ENCODE results near the gene ZNF117. TPM values are rescaled to one million over a fixed set of nuclear protein-coding genes. Genes with fewer than 3 reads are reported as not detected.
"Not testable (repeated sequence)": the region's sequence is repeated elsewhere in the genome, so short reads cannot be mapped to it uniquely, and the experiment has no call there.

Gene ZNF117
- total and polyA plus RNA-seq, 2 donors (not counting 1 experiment from before 2014, with no cell fraction given): 2.8 to 6.3 TPM

DNA sequence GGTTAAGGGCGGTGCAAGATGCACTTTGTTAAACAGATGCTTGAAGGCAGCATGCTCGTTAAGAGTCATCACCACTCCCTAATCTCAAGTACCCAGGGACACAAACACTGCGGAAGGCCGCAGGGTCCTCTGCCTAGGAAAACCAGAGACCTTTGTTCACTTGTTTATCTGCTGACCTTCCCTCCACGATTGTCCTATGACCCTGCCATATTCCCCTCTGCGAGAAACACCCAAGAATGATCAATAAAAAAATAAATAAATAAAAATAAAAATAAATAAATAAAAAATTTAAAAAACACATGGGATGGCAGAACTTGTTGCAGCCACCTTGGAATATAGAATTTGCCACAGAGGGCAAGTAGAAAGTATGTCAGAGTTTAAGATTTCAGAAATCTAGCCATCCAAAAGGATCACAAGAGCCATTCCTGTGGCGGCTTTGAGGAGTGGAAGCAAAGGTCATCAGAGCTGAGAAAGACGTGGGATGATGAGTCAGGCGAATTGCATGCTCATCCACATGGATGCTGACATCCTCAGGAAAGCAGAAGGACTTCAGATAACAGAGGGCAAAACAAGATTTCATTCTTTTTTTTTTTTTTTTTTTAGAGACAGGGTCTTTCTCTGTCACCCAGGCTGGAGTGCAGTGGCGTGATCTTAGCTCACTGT lies 43.4 kb upstream of the ZNF117 start:
- H3K27ac ChIP-seq (ENCODE audit: insufficient read depth, low read length); H2AFZ ChIP-seq (ENCODE audit: low read length); H3K4me3 ChIP-seq (replicated peaks in 1 of 4; ENCODE audit: control extremely low read depth in 1 of 4, insufficient read depth in 1 of 4, low read depth in 3 of 4, low read length in 4 of 4); H3K4me1 ChIP-seq (ENCODE audit: control insufficient read depth, extremely low read depth, insufficient read depth, low read length); H3K27me3 ChIP-seq (ENCODE audit: control insufficient read depth, insufficient read depth, low read length); H3K79me2 ChIP-seq (ENCODE audit: control insufficient read depth, insufficient read depth, low read length); H3K4me2 ChIP-seq (ENCODE audit: extremely low read depth, insufficient read depth, low read length); H4K20me1 ChIP-seq (ENCODE audit: control insufficient read depth, extremely low read depth, insufficient read depth, low read length); H3K36me3 ChIP-seq (ENCODE audit: control insufficient read depth, insufficient read depth, low read length); H3K9ac ChIP-seq (ENCODE audit: insufficient read depth, low read length); H3K9me3 ChIP-seq (ENCODE audit: control insufficient read depth, insufficient read depth, low read depth, low read length): not testable (repeated sequence)
- DNase-seq (ENCODE audit: low read depth in 2 of 2): peak; percentile 21 to 74

DNA sequence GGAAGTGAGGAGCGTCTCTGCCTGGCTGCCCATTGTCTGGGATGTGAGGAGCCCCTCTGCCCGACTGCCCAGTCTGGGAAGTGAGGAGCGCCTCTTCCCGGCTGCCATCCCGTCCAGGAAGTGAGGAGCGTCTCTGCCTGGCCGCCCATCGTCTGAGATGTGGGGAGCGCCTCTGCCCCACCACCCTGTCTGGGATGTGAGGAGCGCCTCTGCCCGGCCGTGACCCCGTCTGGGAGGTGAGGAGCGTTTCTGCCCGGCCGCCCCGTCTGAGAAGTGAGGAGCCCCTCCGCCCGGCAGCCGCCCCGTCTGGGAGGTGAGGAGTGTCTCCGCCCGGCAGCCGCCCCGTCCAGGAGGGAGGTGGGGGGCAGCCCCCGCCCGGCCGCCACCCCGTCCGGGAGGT lies 42.6 kb upstream of the ZNF117 start:
- not testable (repeated sequence) for H3K27me3 ChIP-seq (ENCODE audit: control insufficient read depth, insufficient read depth, low read length); DNase-seq (ENCODE audit: low read depth in 2 of 2); H4K20me1 ChIP-seq (ENCODE audit: control insufficient read depth, extremely low read depth, insufficient read depth, low read length); H3K9ac ChIP-seq (ENCODE audit: insufficient read depth, low read length); H3K27ac ChIP-seq (ENCODE audit: insufficient read depth, low read length); H3K36me3 ChIP-seq (ENCODE audit: control insufficient read depth, insufficient read depth, low read length); H3K4me2 ChIP-seq (ENCODE audit: extremely low read depth, insufficient read depth, low read length); H3K9me3 ChIP-seq (ENCODE audit: control insufficient read depth, insufficient read depth, low read depth, low read length); H3K79me2 ChIP-seq (ENCODE audit: control insufficient read depth, insufficient read depth, low read length); H3K4me3 ChIP-seq (replicated peaks in 1 of 4; ENCODE audit: control extremely low read depth in 1 of 4, insufficient read depth in 1 of 4, low read depth in 3 of 4, low read length in 4 of 4); H2AFZ ChIP-seq (ENCODE audit: low read length); H3K4me1 ChIP-seq (ENCODE audit: control insufficient read depth, extremely low read depth, insufficient read depth, low read length)

DNA sequence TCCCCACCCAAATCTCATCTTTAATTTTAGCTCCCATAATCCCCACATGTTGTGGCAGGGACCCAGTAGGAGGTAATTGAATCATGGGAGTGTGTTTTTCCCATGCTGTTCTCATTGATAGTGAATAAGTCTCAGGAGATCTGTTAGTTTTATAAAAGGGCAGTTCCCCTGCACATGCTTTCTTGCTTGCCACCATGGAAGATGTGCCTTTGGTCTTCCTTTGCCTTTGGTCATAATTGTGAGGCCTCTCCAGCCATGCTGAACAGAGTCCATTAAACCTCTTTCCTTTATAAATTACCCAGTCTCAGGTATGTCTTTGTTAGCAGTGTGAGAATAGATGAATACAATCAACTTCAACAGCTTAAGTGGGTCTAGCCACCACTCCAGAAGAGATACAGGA lies 34.2 kb upstream of the ZNF117 start:
- not testable (repeated sequence) for H3K4me3 ChIP-seq (replicated peaks in 1 of 4; ENCODE audit: control extremely low read depth in 1 of 4, insufficient read depth in 1 of 4, low read depth in 3 of 4, low read length in 4 of 4); H3K79me2 ChIP-seq (ENCODE audit: control insufficient read depth, insufficient read depth, low read length); H3K9me3 ChIP-seq (ENCODE audit: control insufficient read depth, insufficient read depth, low read depth, low read length); H4K20me1 ChIP-seq (ENCODE audit: control insufficient read depth, extremely low read depth, insufficient read depth, low read length); H3K9ac ChIP-seq (ENCODE audit: insufficient read depth, low read length); DNase-seq (ENCODE audit: low read depth in 2 of 2); H3K27ac ChIP-seq (ENCODE audit: insufficient read depth, low read length); H3K4me1 ChIP-seq (ENCODE audit: control insufficient read depth, extremely low read depth, insufficient read depth, low read length); H2AFZ ChIP-seq (ENCODE audit: low read length); H3K4me2 ChIP-seq (ENCODE audit: extremely low read depth, insufficient read depth, low read length); H3K27me3 ChIP-seq (ENCODE audit: control insufficient read depth, insufficient read depth, low read length); H3K36me3 ChIP-seq (ENCODE audit: control insufficient read depth, insufficient read depth, low read length)

DNA sequence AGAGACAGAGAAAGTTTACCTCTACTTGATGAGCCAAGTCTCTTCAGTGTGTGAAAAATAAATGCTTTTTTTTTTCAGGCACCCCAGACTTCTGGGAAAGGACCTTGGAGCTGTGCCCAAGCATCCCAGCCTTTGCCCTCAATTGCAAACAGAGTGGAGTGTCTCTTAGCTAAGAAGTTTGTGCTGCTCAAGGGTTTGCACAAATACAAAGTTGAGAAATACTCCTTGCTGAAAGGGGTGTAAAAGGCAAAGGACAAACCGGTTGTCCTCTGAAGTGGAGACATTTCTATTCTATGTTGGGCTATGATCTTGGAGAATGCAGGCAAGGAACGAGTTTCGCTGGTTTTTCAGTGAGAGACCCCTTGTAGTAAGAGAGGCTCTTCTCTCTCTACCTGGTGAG lies 30.1 kb upstream of the ZNF117 start:
- not testable (repeated sequence) for DNase-seq (ENCODE audit: low read depth in 2 of 2); H3K4me3 ChIP-seq (replicated peaks in 1 of 4; ENCODE audit: control extremely low read depth in 1 of 4, insufficient read depth in 1 of 4, low read depth in 3 of 4, low read length in 4 of 4); H3K4me1 ChIP-seq (ENCODE audit: control insufficient read depth, extremely low read depth, insufficient read depth, low read length); H3K79me2 ChIP-seq (ENCODE audit: control insufficient read depth, insufficient read depth, low read length); H4K20me1 ChIP-seq (ENCODE audit: control insufficient read depth, extremely low read depth, insufficient read depth, low read length); H3K9me3 ChIP-seq (ENCODE audit: control insufficient read depth, insufficient read depth, low read depth, low read length); H3K27me3 ChIP-seq (ENCODE audit: control insufficient read depth, insufficient read depth, low read length); H3K4me2 ChIP-seq (ENCODE audit: extremely low read depth, insufficient read depth, low read length); H3K9ac ChIP-seq (ENCODE audit: insufficient read depth, low read length); H3K27ac ChIP-seq (ENCODE audit: insufficient read depth, low read length); H3K36me3 ChIP-seq (ENCODE audit: control insufficient read depth, insufficient read depth, low read length); H2AFZ ChIP-seq (ENCODE audit: low read length)

DNA sequence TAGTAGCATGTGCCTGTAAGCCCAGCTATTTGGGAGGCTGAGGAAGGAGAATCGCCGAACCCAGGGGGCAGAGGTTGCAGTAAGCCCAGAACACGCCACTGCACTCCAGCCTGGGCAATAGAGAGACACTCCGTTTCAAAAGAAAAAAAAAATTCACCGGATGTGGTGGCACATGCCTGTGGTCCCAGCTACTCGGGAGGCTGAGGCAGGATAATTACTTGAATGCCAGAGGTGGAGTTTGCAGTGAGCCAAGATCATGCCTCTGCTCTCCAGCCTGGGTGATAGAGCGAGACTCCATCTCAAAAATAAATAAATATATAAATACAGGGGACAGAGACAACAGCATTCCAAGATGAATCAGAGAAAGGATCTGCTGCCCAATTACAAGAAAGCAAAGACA lies 19.0 kb upstream of the ZNF117 start:
- DNase-seq (ENCODE audit: low read depth in 2 of 2); H3K27ac ChIP-seq (ENCODE audit: insufficient read depth, low read length); H4K20me1 ChIP-seq (ENCODE audit: control insufficient read depth, extremely low read depth, insufficient read depth, low read length); H3K9ac ChIP-seq (ENCODE audit: insufficient read depth, low read length); H3K36me3 ChIP-seq (ENCODE audit: control insufficient read depth, insufficient read depth, low read length); H2AFZ ChIP-seq (ENCODE audit: low read length); H3K27me3 ChIP-seq (ENCODE audit: control insufficient read depth, insufficient read depth, low read length); H3K9me3 ChIP-seq (ENCODE audit: control insufficient read depth, insufficient read depth, low read depth, low read length); H3K4me1 ChIP-seq (ENCODE audit: control insufficient read depth, extremely low read depth, insufficient read depth, low read length); H3K4me3 ChIP-seq (replicated peaks in 1 of 4; ENCODE audit: control extremely low read depth in 1 of 4, insufficient read depth in 1 of 4, low read depth in 3 of 4, low read length in 4 of 4); H3K4me2 ChIP-seq (ENCODE audit: extremely low read depth, insufficient read depth, low read length): not testable (repeated sequence)
- H3K79me2 ChIP-seq (ENCODE audit: control insufficient read depth, insufficient read depth, low read length): peaks cover 11% of the 10 kb centered on the region

DNA sequence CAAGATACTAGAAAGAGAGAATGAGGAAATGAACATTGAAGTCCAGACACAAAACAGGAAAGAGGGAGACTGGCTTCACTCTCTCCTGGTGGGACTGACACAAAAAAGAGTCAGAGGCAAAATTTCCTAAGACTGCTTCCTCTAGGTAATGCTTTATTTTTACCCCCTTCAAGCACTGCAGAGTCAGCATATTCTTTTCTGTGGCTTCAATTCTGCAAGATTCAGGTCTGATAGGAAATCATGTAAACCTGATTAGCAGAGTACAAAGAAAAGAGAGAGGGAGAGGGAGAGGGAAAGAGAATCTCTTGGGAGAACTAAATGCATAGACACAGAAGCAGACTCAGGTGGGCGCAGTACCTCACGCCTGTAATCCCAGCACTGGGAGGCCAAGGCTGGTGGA lies 18.6 kb upstream of the ZNF117 start:
- not testable (repeated sequence) for DNase-seq (ENCODE audit: low read depth in 2 of 2); H3K27ac ChIP-seq (ENCODE audit: insufficient read depth, low read length); H2AFZ ChIP-seq (ENCODE audit: low read length); H3K27me3 ChIP-seq (ENCODE audit: control insufficient read depth, insufficient read depth, low read length); H4K20me1 ChIP-seq (ENCODE audit: control insufficient read depth, extremely low read depth, insufficient read depth, low read length); H3K9me3 ChIP-seq (ENCODE audit: control insufficient read depth, insufficient read depth, low read depth, low read length); H3K4me3 ChIP-seq (replicated peaks in 1 of 4; ENCODE audit: control extremely low read depth in 1 of 4, insufficient read depth in 1 of 4, low read depth in 3 of 4, low read length in 4 of 4); H3K9ac ChIP-seq (ENCODE audit: insufficient read depth, low read length); H3K4me1 ChIP-seq (ENCODE audit: control insufficient read depth, extremely low read depth, insufficient read depth, low read length); H3K4me2 ChIP-seq (ENCODE audit: extremely low read depth, insufficient read depth, low read length); H3K36me3 ChIP-seq (ENCODE audit: control insufficient read depth, insufficient read depth, low read length)
- H3K79me2 ChIP-seq (ENCODE audit: control insufficient read depth, insufficient read depth, low read length): peaks cover 11% of the 10 kb centered on the region

DNA sequence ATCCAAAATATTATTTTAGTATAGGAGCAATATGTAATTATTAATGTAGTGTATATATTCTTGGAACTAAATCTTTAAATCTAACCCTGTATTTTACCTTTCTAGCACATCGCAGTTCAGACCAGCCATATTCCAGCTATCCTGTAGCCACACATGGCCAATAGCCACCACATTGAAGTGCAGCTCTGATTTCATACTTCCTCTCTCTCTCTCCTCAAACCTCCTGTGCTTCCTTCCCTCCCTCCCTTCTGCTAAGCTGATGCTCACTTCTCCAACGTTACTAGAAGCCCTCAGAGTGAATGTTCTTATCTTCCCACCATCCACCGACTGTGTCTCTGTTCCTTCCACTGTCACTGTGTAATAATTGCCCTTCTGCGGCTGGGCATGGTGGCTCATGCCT lies 16.2 kb upstream of the ZNF117 start:
- peaks cover 11% of the 10 kb centered on the region for H3K79me2 ChIP-seq (ENCODE audit: control insufficient read depth, insufficient read depth, low read length)
- H3K4me1 ChIP-seq (ENCODE audit: control insufficient read depth, extremely low read depth, insufficient read depth, low read length); H3K27ac ChIP-seq (ENCODE audit: insufficient read depth, low read length); H4K20me1 ChIP-seq (ENCODE audit: control insufficient read depth, extremely low read depth, insufficient read depth, low read length); H3K36me3 ChIP-seq (ENCODE audit: control insufficient read depth, insufficient read depth, low read length); H3K27me3 ChIP-seq (ENCODE audit: control insufficient read depth, insufficient read depth, low read length); H3K9me3 ChIP-seq (ENCODE audit: control insufficient read depth, insufficient read depth, low read depth, low read length); DNase-seq (ENCODE audit: low read depth in 2 of 2); H3K4me2 ChIP-seq (ENCODE audit: extremely low read depth, insufficient read depth, low read length); H3K9ac ChIP-seq (ENCODE audit: insufficient read depth, low read length): not testable (repeated sequence)
- peak overlapping the region; percentile 73 for H2AFZ ChIP-seq (ENCODE audit: low read length)
- H3K4me3 ChIP-seq (replicated peaks in 1 of 4; ENCODE audit: control extremely low read depth in 1 of 4, insufficient read depth in 1 of 4, low read depth in 3 of 4, low read length in 4 of 4): peak overlapping the region in 3 of 4 experiments; percentile 86 to 94 (median 93)
